Non-pigmented ciliary epithelial cell (primary cell): ENCODE measurements around the gene BRIX1.
A peak's percentile ranks its signal among the peaks of the same experiment; 100 is the strongest.

ENCODE experiments used
- DNase-seq: peaks from one replicate; pipeline ENCODE4 v3.0.0-alpha.2; 2010; ENCODE audit warnings: low read depth

The BRIX1 gene

DNA sequence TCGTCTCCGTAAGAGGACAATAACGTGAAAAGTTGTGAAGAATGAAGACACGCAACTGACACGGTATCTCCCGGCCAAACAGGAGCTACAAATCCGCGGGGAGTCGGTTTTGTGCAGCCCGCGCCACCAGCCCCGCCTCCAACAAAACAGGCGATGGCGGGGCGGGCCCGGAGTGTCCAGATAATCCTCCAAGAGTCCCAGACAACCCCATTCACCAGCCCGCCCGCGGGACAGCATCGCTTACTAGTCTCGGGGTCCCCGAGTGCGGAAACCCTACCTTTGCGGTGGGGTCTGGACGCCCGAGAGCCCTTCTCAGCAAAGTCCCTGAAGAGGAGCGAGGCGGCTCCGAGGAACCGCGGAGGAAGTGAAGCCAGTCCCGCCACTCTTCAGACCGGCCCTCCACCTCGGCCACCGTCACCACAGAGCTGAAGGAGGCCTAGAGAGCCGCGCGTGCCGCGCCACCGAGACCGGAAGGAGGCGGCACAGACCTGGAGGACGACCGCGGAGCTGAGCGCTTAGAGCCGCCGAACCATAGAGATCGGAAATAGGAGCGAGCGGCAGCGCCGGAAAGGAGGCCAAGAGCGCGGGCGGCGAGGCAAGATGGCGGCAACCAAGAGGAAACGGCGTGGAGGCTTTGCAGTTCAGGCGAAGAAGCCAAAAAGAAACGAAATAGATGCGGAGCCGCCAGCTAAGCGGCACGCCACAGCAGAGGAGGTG is at the start of gene BRIX1, which contains the start of gene RAD1:
Gene BRIX1 (plus strand): TSS at position 573 of the 717 bp plus-strand sequence. CDS start 28 bp downstream, at position 601.
Gene RAD1 (minus strand): TSS at position 366 of the 717 bp plus-strand sequence. CDS start 612 bp downstream, outside the sequence.
- DNase-seq, result peak; percentile 83

- no peak for DNase-seq
Measured at GRCh38 chr5:34866989-34867471, 48.5 kb upstream of the BRIX1 start.

GRCh38 chr5:34867660-34868059 is 47.9 kb upstream of the BRIX1 start:
- DNase-seq, result no peak

GRCh38 chr5:34868791-34869190 is 46.7 kb upstream of the BRIX1 start:
- DNase-seq, result no peak

- no peak for DNase-seq
Measured at GRCh38 chr5:34869256-34869655, 46.3 kb upstream of the BRIX1 start.

DNA sequence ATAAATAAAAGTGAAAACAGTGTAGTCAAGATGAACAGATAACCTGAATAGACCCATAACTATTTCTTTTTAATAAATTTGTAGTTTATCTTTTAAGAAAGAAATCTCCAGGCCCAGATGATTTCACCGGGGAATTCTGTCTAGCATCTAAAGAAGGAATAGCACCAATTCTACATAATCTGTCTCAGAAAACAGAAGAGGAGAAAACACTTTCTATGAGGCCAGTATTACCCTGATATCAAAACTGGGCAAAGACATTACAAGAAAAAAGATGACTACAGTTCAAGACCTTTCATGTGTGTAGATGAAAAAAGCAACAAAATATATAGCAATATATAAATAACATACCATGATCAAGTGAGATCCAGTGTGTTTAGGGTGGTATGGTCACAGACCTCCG is 45.1 kb upstream of the BRIX1 start:
- no peak for DNase-seq

- DNase-seq, result no peak
Measured at GRCh38 chr5:34876275-34876674, 39.2 kb upstream of the BRIX1 start.

DNA sequence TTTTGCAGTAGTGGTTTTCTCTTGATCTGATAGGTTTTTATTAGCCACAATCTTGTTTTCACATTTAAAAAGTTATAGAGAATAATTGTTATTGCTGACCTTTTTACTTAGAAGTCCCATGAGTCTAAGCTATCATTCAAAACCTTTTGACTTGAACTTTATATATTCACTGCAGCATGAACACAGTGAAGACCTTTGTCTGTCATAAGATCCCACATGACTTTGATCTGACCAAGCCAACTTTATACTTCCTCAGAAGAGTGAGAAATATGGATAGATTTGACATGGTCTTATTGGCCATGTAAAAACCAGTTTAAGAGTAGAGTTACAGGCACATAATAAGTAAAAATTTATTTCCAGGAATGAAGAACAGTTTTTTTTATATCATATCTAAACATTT is 34.3 kb upstream of the BRIX1 start:
- no peak for DNase-seq

- no peak for DNase-seq
Measured at GRCh38 chr5:34886392-34887119, 29.0 kb upstream of the BRIX1 start.

DNA sequence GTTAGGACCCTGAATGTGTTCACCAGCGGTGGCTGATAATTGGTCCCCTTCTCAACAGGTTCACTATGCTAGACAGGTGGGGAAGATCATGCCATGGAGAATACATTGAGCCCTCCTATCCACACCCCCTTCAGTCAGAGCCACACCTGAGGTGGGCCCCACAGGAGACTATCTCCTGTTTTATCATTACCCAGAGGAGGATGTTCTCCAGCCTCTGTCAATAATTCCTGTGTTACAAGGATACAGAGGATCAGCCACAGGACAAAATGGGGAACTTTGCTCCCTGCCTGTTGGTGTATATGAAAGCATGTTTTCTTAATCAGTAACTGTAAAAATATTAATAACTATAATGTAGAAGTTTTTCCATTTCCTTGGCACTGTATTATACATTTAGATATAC is 26.1 kb upstream of the BRIX1 start:
- DNase-seq, result no peak

- peak; percentile 48 for DNase-seq
Measured at GRCh38 chr5:34891981-34892380, 23.5 kb upstream of the BRIX1 start.

GRCh38 chr5:34892414-34892813 is 23.1 kb upstream of the BRIX1 start:
- no peak for DNase-seq

GRCh38 chr5:34894716-34895115 is 20.8 kb upstream of the BRIX1 start:
- DNase-seq, result no peak

GRCh38 chr5:34895641-34896419 is 19.7 kb upstream of the BRIX1 start:
- no peak for DNase-seq

DNA sequence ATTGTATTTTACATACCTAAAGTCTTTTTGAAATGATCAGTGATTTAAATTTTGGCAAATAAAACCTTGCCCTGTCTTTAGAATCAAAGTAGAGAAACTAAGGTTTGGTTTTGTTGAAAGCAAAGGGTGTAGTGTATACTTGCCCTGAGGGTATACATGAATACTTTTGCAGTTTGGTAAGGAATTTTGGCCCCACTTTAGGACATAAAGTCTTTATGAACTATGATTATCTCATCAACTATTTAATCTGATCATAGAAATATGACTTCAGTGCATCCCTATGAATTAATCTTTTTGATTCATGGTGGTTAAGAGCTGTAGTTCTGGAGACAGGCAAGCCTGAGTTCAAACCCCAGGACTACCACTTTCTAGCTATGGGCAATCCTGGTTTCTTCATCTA is 17.9 kb upstream of the BRIX1 start:
- no peak for DNase-seq

DNA sequence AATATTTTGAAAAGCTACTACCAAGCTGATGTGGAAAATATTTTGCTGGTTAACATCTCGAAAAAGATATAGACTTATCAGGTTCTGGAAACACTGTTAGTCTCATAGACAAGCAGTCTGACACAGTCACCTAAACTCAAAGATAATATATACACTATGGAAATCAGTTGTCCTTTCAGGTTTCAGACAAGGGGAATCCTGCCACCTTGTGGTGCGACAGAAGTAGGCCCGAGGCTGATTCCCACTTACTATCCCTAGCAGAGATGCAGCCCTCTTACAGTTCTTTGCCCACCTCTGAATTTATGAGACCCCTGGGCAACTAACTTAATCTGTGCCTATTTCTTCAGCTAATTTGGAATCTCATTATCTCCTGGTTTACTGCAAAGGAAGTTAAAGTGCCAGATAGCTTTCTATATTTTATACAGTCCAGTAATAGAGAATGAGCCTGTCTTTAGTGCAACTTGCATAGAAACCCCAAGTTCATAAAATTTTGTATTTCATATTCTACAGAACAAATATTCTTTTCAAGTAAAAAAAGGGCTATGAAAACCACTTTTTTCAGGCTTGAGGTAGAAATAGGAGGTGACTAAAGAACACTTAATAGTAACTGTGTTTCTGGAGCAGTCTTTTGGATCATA is 17.1 kb upstream of the BRIX1 start:
- DNase-seq, result no peak

DNA sequence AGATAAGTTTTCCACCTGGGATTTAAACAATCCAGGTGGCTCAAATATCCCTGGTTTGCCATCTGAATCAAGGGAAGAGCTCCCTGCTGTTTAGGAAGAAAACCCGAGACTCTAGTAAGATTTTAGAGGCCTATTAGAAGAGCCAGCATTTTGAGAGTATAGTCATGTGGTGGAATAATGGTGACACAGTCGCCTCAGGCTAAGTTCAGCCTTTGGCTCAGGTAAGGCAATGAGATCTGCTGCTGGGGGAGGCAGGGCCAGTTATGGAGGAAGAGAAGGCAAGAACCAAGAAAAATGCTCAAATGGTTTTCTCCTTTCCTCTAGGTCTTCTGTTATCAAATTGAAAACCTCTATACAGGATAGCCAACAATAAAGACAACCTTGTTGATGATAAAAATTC is 16.4 kb upstream of the BRIX1 start:
- DNase-seq, result no peak

DNA sequence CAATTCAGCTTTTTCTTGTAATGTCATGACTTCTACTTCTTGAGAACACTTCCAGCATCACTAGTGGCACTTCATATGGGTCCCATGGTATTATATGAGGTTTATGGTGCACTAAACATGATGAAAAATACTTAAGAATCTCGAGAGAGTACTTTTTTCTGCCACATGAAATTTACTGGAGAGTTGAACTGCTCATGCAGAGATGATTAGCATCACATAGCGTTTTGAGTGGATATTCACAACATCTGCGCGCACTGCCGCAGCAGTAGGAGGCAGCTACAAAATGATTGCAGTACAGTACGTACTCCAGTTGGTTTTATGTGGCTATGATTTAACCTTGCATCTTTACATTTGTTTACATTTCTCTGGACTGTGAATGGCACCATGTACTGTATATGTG is 14.9 kb upstream of the BRIX1 start:
- DNase-seq, result no peak

- DNase-seq, result no peak
Measured at GRCh38 chr5:34903260-34903659, 12.3 kb upstream of the BRIX1 start.

- no peak for DNase-seq
Measured at GRCh38 chr5:34905564-34905963, 9.9 kb upstream of the BRIX1 start.

- DNase-seq, result no peak
Measured at GRCh38 chr5:34913072-34913471, 2.4 kb upstream of the BRIX1 start.

GRCh38 chr5:34914671-34915138 is 806 bp upstream of the BRIX1 start:
- no peak for DNase-seq
